MM.1S (cell line): ENCODE results near the gene STK32B.

Experiments
- CTCF ChIP-seq: fragments of 300-600 bp; sonication (generic); IDR thresholded peaks from 2 replicates; pipeline ENCODE4 v1.5.1; 2016; ENCODE audit warnings: antibody characterized with exemption, low read length, mixed read lengths
- EZH2 ChIP-seq: fragments of 300-600 bp; sonication (generic); optimal IDR thresholded peaks from 2 replicates; pipeline ENCODE3; 2017; ENCODE audit warnings: low read depth, mild to moderate bottlenecking, antibody characterized with exemption, low read length, mixed read lengths
- EZH2phosphoT487 ChIP-seq: fragments of 300-600 bp; sonication (generic); IDR thresholded peaks from 2 replicates; pipeline ENCODE4 v1.6.1; 2018; ENCODE audit warnings: antibody characterized with exemption, low read length

- TF ChIP-seq CTCF (no peak), EZH2 (no peak), EZH2phosphoT487 (no peak)
These were observed 383.9 kb downstream of the STK32B start for GRCh38 chr4:5435201-5435600.
